Body of pancreas (tissue), 4 donors: ENCODE results near the gene COL15A1. TPM values are rescaled to one million over a fixed set of nuclear protein-coding genes. Genes with fewer than 3 reads are reported as not detected.

ENCODE experiments used
- ATAC-seq: fragments of 150-250 bp; one replicate; pipeline ENCODE4 v1.9.1; 2016
- DNase-seq, 4 donors: peaks; one replicate each; pipeline ENCODE4 v3.0.0-alpha.2; 2019
- H3K27ac ChIP-seq, 4 donors: fragments of 200-600 bp; sonication (generic); 1 replicate in 3 of 4; 2 replicates in 1 of 4; pipeline versions ENCODE4 v1.5.1 to v1.6.1; 2016 to 2019; ENCODE audit warnings: mild to moderate bottlenecking in 1 of 4, mixed read lengths in 1 of 4, moderate library complexity in 1 of 4
- H3K27me3 ChIP-seq, 2 donors: fragments of 200-600 bp; sonication (generic); one replicate each; pipeline ENCODE4 v1.6.0; 2016; ENCODE audit warnings: mild to moderate bottlenecking in 1 of 2
- H3K36me3 ChIP-seq, 2 donors: fragments of 200-600 bp; sonication (generic); replicated peaks in 1 of 2; 2 replicates each; pipeline ENCODE4 v1.5.1; 2016; ENCODE audit warnings: low read depth in 2 of 2; ENCODE audit not compliant: insufficient read depth in 1 of 2
- H3K4me1 ChIP-seq: fragments of 200-600 bp; sonication (generic); one replicate; pipeline ENCODE4 v1.6.0; 2016
- H3K4me3 ChIP-seq, 2 donors: fragments of 200-600 bp; sonication (generic); 1 replicate in 1 of 2; 2 replicates in 1 of 2; pipeline ENCODE4 v1.5.1; 2016 to 2019
- H3K9me3 ChIP-seq, 3 donors: fragments of 200-600 bp; sonication (generic); 1 replicate in 2 of 3; 2 replicates in 1 of 3; pipeline ENCODE4 v1.5.1; 2016
- POLR2A ChIP-seq, 3 donors: fragments of 450-650 bp; IDR thresholded peaks; one replicate each; pipeline ENCODE4 v1.6.1; 2016; ENCODE audit warnings: antibody characterized with exemption in 3 of 3, mild to moderate bottlenecking in 2 of 3
- WGBS, 2 donors: methylation state at CpG; one replicate each; pipeline ENCODE4 v1.1.5; 2017; 5-methylcytosine and 5-hydroxymethylcytosine counted together
- intact Hi-C: fragments of 100-400 bp; cut with DNase I; formaldehyde crosslinking; loops from one replicate; pipeline ENCODE4 v1.15.1; 2023
- total RNA-seq, 2 donors: library from RNA; depleted of rRNA; stranded (reverse); fragments of >200 nt; gene quantifications; one replicate each; pipeline ENCODE4 v1.1.0, GENCODE V29; 2016
- TF ChIP-seq, protein P1 (sequence below), 7 experiments: fragments of 450-650 bp in 4 of 7; fragments of 200-600 bp in 3 of 7; sonication (generic) in 3 of 7; IDR thresholded peaks; one replicate each; pipeline ENCODE4 v1.5.1; 2016 to 2019; ENCODE audit warnings: antibody characterized with exemption in 7 of 7

The COL15A1 gene
- total RNA-seq, 2 donors from 2014 or later: 6.7 to 55.4 TPM

DNA sequence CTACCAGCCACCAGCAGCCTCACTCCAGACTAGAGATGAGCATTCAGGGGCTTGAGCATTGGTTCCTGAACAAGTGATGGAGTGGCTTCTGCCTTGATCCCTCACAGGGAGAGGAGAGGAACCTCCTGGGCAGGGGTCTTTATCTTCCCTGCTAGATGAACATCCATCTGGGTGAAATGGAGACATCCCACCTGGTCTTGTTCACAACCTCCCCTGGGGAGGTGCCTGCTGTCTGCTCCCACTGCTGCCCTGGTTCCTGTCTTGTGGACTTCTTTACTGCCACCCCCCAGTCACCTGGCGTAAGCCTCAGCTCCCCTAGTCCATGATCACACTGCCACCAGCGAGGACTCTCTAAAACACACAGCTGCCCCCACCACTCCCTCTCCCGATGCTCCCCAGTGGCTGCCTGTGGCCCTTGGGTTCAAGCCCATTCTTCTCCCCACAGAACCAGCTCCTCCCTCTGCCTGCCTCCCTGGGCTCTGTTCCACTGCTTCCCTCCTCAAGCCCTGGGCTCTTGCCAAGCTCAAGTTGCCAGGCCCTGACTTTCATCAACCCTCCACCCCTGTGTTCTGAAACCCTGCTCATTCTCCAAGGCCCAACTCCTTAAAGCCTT is 51.5 kb downstream of the COL15A1 start:
- Histone ChIP-seq H3K27ac (no peak overlapping the region), H3K4me3 (no peak overlapping the region), H3K27me3 (no peaks in the 10 kb centered on the region), H3K4me1 (peaks cover 21% of the 10 kb centered on the region), H3K9me3 (no peaks in the 10 kb centered on the region), H3K36me3 (no peaks in the 10 kb centered on the region)
- no peak for TF ChIP-seq POLR2A (IDR thresholded peaks at IDR 0.05)
- TF ChIP-seq, protein P1, sequence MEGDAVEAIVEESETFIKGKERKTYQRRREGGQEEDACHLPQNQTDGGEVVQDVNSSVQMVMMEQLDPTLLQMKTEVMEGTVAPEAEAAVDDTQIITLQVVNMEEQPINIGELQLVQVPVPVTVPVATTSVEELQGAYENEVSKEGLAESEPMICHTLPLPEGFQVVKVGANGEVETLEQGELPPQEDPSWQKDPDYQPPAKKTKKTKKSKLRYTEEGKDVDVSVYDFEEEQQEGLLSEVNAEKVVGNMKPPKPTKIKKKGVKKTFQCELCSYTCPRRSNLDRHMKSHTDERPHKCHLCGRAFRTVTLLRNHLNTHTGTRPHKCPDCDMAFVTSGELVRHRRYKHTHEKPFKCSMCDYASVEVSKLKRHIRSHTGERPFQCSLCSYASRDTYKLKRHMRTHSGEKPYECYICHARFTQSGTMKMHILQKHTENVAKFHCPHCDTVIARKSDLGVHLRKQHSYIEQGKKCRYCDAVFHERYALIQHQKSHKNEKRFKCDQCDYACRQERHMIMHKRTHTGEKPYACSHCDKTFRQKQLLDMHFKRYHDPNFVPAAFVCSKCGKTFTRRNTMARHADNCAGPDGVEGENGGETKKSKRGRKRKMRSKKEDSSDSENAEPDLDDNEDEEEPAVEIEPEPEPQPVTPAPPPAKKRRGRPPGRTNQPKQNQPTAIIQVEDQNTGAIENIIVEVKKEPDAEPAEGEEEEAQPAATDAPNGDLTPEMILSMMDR (IDR thresholded peaks at IDR 0.05): no peak
- ATAC-seq: no peak
- 57 to 62% methylated on average over 3 of the region's 3 CpGs for WGBS, 2 donors
- intact Hi-C loops: loop anchor here (5.0 kb wide), 1 partner anchor 133 kb away; no protein-coding TSS in a partner anchor
- peak; percentile 43 to 76 (median 58) for DNase-seq

DNA sequence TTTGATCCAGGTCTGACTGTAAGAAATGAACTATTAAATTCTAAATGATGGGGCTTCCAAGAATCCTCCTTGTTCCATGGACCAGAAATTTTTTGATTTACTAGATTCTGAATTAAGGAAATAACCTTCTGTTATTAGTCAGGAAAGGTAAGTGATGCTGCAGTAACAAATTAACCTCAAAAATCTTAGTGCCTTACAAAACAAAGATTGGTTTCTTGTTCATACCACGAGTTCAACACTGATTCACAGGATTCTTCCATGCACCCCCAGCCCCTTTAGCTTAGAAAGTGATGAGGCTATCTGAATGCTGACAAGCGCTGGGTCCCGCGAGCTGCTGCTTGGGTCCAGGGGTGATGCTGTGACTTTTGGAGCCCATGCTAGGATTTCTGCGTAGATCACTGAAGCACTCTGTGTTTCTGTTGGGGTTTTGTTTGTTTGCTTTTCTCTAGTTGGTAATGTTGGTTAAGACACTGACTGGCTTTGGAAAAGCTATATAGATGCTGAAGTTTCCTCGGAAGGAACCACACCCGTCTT is 52.3 kb downstream of the COL15A1 start:
- intact Hi-C loops: loop anchor here (5.0 kb wide), 1 partner anchor 134 kb away; no protein-coding TSS in a partner anchor
- Histone ChIP-seq H3K4me3 (no peak overlapping the region), H3K4me1 (peaks cover 21% of the 10 kb centered on the region), H3K27ac (no peak overlapping the region), H3K9me3 (no peaks in the 10 kb centered on the region), H3K36me3 (no peaks in the 10 kb centered on the region), H3K27me3 (no peaks in the 10 kb centered on the region)
- DNase-seq (no peak), ATAC-seq (no peak)
- WGBS, 2 donors: 90 to 97% methylated on average over 7 of the region's 7 CpGs
- no peak for TF ChIP-seq POLR2A (IDR thresholded peaks at IDR 0.05)
- TF ChIP-seq, protein P1 (IDR thresholded peaks at IDR 0.05): no peak

DNA sequence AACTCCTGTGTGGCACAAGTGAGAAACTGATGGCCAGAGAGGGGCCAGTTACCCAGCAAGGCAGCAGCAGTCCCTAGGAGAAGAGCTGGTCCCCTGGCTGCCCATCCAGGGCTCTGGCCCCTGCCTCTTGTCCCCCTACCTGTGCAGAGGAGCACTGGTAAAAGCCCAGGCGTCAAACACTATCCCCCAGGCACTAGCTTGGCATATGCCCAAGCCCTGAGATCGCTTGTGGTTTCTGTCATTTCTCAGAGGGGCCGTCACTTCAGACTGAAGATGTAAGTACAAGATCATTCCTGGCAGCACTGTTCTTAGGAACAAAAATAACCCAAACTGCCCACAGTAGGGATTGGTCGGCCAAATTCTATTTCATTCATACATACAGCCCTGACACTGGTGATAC is 53.9 kb downstream of the COL15A1 start:
- intact Hi-C loops: loop anchor here (5.0 kb wide), 1 partner anchor 135 kb away; no protein-coding TSS in a partner anchor
- 78 to 89% methylated on average over 2 to 4 of the region's 4 CpGs for WGBS, 2 donors
- no peak for ATAC-seq
- TF ChIP-seq, protein P1 (IDR thresholded peaks at IDR 0.05): no peak
- no peak for TF ChIP-seq POLR2A (IDR thresholded peaks at IDR 0.05)
- Histone ChIP-seq H3K4me3 (no peak overlapping the region), H3K27me3 (no peaks in the 10 kb centered on the region), H3K27ac (no peak overlapping the region), H3K36me3 (no peaks in the 10 kb centered on the region), H3K9me3 (no peaks in the 10 kb centered on the region), H3K4me1 (peaks cover 21% of the 10 kb centered on the region)
- no peak for DNase-seq

DNA sequence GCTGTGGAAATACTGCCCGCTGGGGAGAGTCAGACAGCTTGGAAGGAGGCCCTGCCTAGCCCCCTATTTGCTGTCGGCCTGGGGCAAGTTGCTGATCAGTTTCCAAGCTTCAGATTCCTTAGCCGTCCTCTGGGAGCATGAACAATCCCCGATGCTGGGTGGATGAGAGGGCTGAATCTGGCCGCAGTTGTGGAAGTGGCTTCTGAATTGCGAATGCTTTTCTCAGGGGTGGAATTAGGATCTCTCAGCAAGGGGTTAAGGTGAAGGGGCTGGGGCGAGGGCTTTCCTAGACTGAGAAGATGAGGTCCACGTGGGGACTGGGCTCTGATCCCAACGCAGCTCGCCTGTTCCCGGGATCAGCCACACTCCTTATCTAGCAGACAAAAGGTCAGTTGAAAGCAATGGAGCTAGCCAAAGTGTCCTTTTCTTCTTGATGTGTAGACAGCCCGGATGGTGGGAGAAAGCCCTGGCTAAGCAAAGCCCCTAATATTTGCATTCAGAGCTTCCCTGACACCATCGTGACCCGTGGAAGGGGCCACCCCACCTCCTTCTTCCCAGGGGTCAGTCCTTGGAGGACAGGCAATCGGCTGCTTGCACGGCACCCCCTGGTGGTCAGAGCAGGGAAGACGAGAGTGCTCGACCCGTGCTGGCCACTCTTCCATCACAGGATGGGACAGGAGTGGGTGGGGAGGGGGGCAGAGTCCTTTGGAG is 54.9 kb downstream of the COL15A1 start:
- Histone ChIP-seq H3K9me3 (no peaks in the 10 kb centered on the region), H3K36me3 (no peaks in the 10 kb centered on the region), H3K27me3 (no peaks in the 10 kb centered on the region), H3K27ac (peak overlapping the region in 2 of 4 donors; percentile 4 to 30), H3K4me3 (no peak overlapping the region), H3K4me1 (peaks cover 21% of the 10 kb centered on the region)
- 12 to 16% methylated on average over 19 of the region's 19 CpGs for WGBS, 2 donors
- intact Hi-C loops: loop anchor here (5.0 kb wide), 1 partner anchor 136 kb away; no protein-coding TSS in a partner anchor
- peak; percentile 87 for ATAC-seq
- TF ChIP-seq, protein P1 (IDR thresholded peaks at IDR 0.05): peak; percentile 75 to 88 (median 83)
- no peak for TF ChIP-seq POLR2A (IDR thresholded peaks at IDR 0.05)
- peak; percentile 78 to 85 (median 81) for DNase-seq
